Stimulated activated naive CD4-positive, alpha-beta T cell (primary cell): ENCODE data around the gene ERBB4.

ENCODE experiments used
- DNase-seq, 6 experiments: peaks; one replicate each; lab custom pipeline; 2025; lab: John Stamatoyannopoulos, UW

ERBB4 gene

GRCh38 chr2:211331736-211332135, 1206.9 kb downstream of the ERBB4 start:
- no peak for DNase-seq

GRCh38 chr2:211329882-211330281, 1208.7 kb downstream of the ERBB4 start:
- DNase-seq = no peak

GRCh38 chr2:211329421-211329820, 1209.2 kb downstream of the ERBB4 start:
- no peak for DNase-seq

- DNase-seq = no peak
Measured at GRCh38 chr2:211328126-211328525, 1210.5 kb downstream of the ERBB4 start.
